ENCODE results near the gene CHN2.

Gene CHN2

DNA sequence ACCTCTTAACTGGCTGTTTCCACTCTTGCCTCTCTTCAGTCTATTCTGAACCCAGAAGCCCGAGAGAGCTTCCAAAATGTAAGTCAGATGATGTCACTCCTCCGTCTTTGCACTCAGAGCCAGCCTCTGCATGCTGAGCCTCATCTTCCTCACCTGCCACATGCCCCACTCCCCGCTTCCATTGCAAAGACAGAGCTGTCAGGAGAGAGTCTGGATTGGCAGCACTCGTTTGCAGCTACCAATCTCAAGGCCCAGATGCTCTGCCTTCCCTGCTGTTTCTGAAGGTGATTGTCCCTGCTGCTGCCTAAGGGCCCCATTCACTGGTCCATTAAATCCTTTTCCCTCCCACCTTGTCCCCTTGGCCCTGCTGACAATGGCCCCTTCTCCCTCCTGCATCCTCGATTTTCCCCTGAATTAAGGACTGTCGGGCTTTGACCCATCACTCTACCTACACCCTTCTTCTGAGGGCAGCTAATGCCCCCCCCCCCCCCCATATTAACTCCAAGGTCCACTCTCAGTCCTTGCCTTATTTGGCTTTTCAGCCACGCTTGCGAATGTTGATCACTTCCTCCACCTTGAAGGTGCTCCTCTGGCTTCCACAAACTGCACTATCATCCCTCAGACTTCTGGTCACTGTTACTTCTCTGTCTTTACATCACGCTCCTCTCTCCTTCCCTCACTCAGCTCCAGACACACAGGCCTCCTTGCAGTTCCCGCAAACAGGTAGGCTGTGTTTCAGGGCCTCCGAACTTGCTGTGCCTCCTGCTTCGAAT is 98.5 kb downstream of the CHN2 start:
- H3K4me3 ChIP-seq (ENCODE audit: low read depth, low read length) = no peak overlapping the region
- TF ChIP-seq, protein P1, sequence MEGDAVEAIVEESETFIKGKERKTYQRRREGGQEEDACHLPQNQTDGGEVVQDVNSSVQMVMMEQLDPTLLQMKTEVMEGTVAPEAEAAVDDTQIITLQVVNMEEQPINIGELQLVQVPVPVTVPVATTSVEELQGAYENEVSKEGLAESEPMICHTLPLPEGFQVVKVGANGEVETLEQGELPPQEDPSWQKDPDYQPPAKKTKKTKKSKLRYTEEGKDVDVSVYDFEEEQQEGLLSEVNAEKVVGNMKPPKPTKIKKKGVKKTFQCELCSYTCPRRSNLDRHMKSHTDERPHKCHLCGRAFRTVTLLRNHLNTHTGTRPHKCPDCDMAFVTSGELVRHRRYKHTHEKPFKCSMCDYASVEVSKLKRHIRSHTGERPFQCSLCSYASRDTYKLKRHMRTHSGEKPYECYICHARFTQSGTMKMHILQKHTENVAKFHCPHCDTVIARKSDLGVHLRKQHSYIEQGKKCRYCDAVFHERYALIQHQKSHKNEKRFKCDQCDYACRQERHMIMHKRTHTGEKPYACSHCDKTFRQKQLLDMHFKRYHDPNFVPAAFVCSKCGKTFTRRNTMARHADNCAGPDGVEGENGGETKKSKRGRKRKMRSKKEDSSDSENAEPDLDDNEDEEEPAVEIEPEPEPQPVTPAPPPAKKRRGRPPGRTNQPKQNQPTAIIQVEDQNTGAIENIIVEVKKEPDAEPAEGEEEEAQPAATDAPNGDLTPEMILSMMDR (IDR thresholded peaks at IDR 0.05; ENCODE audit: low read depth, low read length) = no peak

DNA sequence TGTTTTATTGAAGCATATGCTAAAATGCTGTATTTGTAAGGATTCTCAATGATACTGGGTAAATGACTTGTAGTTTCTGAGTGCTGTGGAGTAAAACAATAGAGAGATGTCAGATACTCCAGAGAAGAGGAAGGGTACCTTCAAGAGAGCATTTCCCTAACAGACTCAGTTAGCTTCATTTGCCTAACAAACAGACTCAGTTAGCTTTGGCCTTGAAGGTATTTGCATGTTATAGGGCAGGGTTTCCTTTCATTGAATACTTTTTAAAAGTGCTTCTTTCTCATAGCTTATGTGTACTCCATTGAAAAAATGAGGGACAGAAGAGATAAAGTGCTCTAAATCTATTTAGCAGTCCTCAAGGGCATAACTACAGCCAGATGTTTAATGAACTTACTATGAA is 101.8 kb downstream of the CHN2 start:
- TF ChIP-seq, protein P1 (IDR thresholded peaks at IDR 0.05; ENCODE audit: low read depth, low read length) = no peak
- no peak overlapping the region for H3K4me3 ChIP-seq (ENCODE audit: low read depth, low read length)

DNA sequence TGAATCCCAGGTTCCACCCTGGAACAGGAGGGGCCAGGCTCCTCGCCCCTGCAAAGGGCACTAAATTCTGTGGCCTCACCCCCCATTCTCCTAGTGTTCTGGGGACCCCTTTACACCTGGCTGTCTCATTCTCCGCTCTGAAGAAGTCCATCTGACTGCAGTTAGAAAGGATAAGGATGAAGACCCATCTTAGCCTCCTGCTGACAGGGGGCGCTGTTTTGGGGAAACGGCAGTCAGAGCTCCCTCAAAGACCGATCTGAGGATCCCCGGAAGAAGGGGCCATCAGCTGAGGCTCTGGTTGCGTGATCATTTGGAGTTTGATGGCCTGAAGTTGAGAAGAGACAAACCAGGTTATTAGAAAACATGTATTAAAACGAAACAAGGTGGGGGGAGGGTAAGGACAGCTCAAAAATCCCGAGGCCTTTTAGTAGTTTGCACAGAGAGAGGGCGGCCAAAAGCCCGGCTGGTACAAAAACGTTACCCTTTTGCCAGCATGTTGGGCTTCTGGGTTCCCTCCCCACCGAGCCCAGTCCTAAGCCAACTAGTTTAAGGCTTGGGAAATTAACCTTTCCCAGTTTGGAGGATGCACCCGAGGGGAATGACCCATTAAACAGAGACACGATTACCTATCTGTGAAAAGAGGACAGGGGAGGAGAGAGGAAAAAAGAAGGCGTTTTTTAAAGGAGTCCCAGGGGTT is 102.8 kb downstream of the CHN2 start:
- TF ChIP-seq, protein P1 (IDR thresholded peaks at IDR 0.05; ENCODE audit: low read depth, low read length) = no peak
- H3K4me3 ChIP-seq (ENCODE audit: low read depth, low read length) = no peak overlapping the region

DNA sequence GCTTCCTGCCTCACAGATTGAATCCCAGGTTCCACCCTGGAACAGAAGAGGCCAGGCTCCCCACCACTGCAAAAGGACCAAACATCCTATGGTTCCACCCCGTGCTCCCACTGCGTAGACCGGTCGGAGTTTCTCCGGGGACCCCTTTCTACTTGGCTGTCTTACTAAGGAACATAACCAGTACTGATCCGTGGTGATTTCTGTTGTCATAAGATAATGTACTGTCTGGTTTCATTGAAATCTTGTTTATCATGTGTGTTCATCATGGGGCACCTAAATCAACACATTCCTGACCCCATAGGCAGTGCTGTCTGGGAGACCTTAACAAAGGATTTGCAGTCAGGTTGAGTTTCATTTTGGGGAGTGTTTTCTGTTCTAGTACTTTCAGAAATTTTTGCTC is 104.5 kb downstream of the CHN2 start:
- TF ChIP-seq, protein P1 (IDR thresholded peaks at IDR 0.05; ENCODE audit: low read depth, low read length) = no peak
- no peak overlapping the region for H3K4me3 ChIP-seq (ENCODE audit: low read depth, low read length)

- H3K4me3 ChIP-seq (ENCODE audit: low read depth, low read length) = no peak overlapping the region
- TF ChIP-seq, protein P1 (IDR thresholded peaks at IDR 0.05; ENCODE audit: low read depth, low read length) = no peak
Measured at GRCh38 chr7:29300026-29300480, 105.5 kb downstream of the CHN2 start.

DNA sequence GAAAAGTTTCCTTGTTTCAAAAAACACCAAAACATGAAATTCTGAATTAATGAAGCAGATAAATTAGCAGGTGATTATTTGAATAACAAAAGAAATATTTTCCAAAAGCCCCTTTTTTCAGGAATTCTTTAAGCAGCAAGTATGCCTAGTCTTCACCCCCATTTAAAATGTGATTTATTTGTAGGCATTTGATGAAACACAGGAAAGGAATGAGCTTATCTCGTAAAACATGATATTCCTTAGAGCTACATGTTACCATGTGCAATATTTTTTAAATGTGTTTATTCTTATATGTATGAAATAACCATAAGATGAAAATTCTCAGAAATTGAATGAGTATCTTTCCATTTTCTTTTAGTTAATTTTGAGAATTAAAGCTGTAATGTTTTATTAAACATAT is 106.1 kb downstream of the CHN2 start:
- no peak overlapping the region for H3K4me3 ChIP-seq (ENCODE audit: low read depth, low read length)
- TF ChIP-seq, protein P1 (IDR thresholded peaks at IDR 0.05; ENCODE audit: low read depth, low read length) = no peak
